Fibroblast of the aortic adventitia (primary cell): ENCODE results near the gene RECQL5. TPM values are rescaled to one million over a fixed set of nuclear protein-coding genes. Genes with fewer than 3 reads are reported as not detected.
"Not testable (repeated sequence)": the region's sequence is repeated elsewhere in the genome, so short reads cannot be mapped to it uniquely, and the experiment has no call there.

Experiments used
- DNase-seq: peaks from one replicate; pipeline ENCODE4 v3.0.0-alpha.2; 2010; ENCODE audit warnings: low read depth
- H3K4me3 ChIP-seq: 2 replicates; pipeline ENCODE4 v1.5.1; 2011; ENCODE audit warnings: low read depth, mild to moderate bottlenecking, control low read depth, low read length, moderate library complexity
- total RNA-seq: library from RNA; depleted of rRNA; stranded (reverse); fragments of >200 nt; gene quantifications from 2 replicates; pipeline ENCODE4 v1.2.3, GENCODE V29; 2012; ENCODE audit warnings: low replicate concordance
- TF ChIP-seq, protein P1 (sequence below): IDR thresholded peaks from 2 replicates; pipeline ENCODE4 v1.5.1; 2011; ENCODE audit warnings: mild to moderate bottlenecking, low read length, control low read depth, inconsistent platforms; ENCODE audit not compliant: insufficient read depth

The RECQL5 gene
- total RNA-seq, 1 donor = 17.6 TPM

DNA sequence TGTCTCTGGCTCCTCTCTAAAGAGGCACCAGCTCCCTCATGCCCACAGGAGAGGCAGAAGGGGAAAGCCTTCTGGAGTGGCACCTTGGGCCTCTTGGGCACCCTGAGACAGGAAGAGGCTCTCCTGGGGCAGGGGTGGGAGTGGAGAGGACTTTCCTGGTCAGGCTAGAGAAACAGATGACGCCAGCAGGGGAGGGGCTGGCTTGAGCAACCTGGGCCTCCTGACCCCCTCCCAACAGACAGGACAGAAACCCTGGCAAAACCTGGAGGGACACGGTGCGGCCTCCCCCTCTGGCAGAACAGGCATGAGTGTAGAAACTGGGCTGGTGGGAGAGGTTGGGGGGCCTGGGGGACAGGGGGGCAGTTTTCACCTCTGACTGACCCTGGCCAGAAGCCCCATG lies 27.6 kb downstream of the RECQL5 start:
- H3K4me3 ChIP-seq = no peak overlapping the region
- TF ChIP-seq, protein P1, sequence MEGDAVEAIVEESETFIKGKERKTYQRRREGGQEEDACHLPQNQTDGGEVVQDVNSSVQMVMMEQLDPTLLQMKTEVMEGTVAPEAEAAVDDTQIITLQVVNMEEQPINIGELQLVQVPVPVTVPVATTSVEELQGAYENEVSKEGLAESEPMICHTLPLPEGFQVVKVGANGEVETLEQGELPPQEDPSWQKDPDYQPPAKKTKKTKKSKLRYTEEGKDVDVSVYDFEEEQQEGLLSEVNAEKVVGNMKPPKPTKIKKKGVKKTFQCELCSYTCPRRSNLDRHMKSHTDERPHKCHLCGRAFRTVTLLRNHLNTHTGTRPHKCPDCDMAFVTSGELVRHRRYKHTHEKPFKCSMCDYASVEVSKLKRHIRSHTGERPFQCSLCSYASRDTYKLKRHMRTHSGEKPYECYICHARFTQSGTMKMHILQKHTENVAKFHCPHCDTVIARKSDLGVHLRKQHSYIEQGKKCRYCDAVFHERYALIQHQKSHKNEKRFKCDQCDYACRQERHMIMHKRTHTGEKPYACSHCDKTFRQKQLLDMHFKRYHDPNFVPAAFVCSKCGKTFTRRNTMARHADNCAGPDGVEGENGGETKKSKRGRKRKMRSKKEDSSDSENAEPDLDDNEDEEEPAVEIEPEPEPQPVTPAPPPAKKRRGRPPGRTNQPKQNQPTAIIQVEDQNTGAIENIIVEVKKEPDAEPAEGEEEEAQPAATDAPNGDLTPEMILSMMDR = no peak
- DNase-seq = no peak

DNA sequence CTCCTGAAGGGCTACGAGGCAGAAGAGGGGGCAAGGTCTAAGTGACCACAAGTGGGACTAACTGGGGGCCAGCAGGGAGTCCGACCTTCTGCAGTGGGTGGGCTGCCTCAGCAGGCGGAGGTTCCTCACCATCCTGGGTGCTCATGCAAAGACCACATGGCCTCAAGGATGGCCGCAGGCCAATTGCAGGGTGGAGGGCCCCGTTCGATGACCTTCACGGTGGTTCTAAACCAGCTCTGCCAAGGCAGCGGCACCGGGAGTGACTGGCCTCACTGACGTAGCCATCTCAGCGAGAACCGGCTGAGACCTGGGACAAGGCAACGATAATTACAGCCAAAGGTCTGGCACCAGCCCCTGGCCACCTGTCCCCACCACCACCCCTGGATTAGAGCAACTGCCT lies 28.1 kb downstream of the RECQL5 start:
- DNase-seq = no peak
- TF ChIP-seq, protein P1 = no peak
- H3K4me3 ChIP-seq = no peak overlapping the region

DNA sequence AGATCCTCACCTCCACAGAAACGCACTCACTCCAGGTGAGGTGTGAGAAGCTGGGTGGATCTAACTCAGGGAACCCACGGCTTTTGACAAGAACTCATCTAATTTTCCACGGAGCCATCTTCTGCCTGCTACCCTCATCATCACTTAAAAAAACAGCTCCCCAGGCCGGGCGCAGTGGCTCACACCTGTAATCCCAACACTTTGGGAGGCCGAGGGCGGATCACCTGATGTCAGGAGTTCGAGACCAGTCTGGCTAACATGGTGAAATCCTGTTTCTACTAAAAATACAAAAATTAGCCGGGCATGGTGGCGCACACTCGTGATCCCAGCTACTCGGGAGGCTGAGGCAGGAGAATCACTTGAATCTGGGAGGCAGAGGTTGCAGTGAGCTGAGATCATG lies 28.9 kb downstream of the RECQL5 start:
- not testable (repeated sequence) for DNase-seq, H3K4me3 ChIP-seq

DNA sequence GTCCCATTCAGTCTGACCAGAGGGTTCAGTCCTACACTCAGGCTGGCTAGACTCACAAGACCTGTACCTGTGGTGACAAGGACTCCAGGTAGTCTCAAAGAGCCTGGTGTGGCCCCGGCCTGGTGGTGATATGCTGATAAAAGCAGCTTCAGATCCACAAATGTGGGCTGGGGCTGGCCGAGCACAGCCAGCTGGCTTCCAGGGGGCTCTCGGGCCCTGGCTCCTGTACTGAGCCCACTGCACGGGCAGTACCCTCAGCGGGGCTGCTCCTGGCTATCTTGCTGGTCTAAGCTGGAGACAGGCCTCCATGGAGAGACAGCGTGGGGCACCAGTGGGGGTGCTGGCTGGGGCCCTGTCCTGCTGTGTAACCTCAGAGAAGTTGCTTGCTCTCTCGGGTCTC lies 29.4 kb downstream of the RECQL5 start:
- no peak for DNase-seq
- TF ChIP-seq, protein P1 = no peak
- H3K4me3 ChIP-seq = no peak overlapping the region

DNA sequence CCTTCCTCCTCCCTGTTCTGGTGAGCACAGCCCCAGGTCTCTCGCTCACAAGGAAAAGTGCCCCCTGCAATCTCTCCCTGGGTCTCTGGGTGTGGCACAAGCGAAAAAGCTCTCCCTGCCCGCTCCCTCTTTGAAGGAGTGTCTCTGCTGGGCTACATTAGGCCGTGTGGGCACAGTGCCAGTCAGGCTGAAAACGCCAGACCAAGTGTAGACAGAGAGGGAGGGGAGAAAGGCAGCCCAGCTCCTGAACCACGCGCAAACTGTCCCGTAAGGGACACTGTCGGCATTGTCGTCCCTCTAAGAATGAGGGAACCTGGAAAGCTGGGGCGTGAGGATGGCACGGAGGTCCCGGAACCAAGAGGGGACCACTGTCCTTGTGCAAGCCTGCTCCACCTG lies 29.8 kb downstream of the RECQL5 start:
- TF ChIP-seq, protein P1 = no peak
- no peak overlapping the region for H3K4me3 ChIP-seq

DNA sequence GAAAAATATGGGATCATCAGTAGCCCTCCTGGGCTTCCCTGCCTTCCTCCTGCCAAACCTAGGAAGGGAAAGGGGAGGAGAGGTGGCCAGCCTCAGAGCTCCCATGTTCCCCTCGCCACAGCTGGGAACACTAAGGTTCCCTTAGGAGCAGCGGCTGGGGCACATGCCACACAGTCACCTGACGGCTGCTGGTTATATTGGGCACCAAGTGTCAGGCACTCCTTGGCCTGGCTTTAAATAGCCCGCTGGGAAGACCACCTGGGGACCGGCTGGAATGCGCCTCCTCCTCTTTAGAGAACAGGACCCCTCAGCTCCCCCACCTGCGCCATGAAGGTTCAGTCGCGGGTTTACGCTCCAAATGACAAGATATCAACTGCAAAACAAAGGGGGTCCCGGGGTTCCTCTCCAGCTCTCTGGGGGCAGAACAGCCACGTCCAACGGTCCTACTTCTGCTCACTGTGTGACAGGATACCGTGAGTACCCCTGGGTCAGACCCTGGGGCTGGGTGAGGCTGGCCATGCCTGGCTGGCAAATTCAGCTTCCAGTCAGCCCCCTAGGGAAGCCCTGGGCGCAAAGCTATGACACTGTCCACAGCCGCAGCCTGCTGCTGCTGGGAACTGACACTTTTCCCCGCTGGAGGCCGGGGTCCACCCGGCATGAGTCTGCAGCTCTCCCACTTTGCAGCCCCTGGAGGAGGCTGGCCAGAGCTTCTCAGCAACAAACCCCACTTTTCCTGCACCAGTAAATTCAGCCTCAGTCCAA lies 30.4 kb downstream of the RECQL5 start:
- no peak for DNase-seq
- H3K4me3 ChIP-seq = no peak overlapping the region
- TF ChIP-seq, protein P1 = no peak

More for the DNA sequence above, 29.8 kb downstream of the RECQL5 start:
- no peak for DNase-seq

DNA sequence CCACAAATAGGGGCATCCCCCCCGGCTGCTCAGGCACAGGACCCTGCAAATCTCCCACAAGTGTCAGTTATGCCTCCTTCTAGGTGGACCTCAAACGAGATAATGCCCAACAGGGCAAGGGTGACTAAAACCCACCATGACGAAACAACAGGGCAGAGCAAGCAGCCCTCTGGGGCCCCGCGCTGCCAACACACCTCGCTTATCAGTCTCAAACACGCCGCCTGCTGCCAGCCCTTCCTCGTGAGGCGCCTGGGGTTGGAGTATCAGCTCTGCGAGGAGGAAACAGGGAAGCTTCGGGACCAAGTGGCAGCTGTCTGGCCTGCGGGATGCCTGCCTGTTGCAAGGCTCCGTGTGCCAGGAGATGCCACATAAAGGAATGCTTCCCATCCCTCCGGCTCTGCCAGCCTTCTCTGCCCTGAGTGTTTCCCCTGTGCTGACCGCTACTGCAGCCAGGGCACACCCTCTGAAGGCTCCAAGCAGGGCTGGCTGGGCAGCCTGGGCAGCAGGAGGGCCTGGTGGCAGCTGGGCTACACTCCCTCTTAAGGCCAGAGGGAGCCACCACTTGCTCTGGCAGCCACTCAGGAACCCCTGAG lies 31.2 kb downstream of the RECQL5 start:
- DNase-seq = no peak

More for the DNA sequence above, 31.2 kb downstream of the RECQL5 start:
- TF ChIP-seq, protein P1 = no peak
- H3K4me3 ChIP-seq = no peak overlapping the region
